ENCODE measurements around the gene GRXCR1.
A peak's percentile ranks its signal among the peaks of the same experiment; 100 is the strongest.

The GRXCR1 gene

GRCh38 chr4:42892413-42892812 lies at the start of gene GRXCR1:
TSS of gene GRXCR1 (plus strand) at chr4:42892713. CDS start at chr4:42893267, 554 bp downstream.
- no peak for DNase-seq

DNA sequence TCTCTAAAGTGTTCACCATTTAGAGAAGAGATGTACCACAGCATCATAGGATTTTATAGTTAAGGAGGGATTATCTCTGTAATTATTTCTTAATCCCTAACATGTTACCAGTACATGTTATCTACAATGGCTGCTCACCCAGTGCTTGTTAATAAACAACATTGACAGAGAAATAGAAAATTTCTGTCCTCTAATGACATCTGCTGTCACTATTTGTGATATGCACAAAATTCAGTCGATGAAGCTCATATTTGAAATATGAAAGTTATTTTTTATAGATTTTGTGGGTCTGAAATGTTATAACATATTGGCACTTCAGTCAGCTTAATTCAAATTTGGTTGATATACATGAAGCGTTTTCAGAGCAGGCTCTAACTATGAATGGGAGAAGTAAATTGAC lies 48.8 kb upstream of the GRXCR1 start:
- no peak for DNase-seq

DNA sequence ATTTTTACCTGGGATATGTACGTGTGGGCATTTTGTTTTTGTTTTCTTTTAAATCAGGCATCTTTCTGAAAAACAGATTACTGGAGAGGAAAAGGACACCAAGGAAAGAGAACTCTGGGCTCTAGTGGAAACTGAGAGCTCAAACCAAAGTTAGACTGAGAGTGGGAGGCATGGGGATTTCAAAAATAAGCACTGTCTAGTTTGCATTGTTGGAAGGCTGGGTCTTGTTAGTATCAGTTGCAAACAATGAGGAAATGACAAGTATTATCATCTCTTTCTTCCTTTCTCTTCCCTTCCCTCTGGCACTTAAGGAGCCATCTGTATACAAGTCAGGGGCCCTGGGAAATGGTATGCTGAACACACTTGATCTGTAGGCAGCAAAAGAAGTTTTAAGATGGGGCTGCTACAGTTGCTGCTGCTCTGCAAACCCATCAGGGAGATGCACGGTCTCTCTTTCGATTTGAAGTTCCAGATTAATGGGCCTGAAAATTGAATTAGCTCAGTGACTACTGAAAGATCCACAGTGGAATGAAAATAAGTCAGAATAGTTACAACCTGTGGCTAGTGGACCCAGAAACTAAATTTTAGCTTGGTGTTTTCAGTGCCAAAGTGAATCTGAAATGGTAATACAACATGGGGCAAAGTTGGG lies 48.0 kb upstream of the GRXCR1 start:
- no peak for DNase-seq

DNA sequence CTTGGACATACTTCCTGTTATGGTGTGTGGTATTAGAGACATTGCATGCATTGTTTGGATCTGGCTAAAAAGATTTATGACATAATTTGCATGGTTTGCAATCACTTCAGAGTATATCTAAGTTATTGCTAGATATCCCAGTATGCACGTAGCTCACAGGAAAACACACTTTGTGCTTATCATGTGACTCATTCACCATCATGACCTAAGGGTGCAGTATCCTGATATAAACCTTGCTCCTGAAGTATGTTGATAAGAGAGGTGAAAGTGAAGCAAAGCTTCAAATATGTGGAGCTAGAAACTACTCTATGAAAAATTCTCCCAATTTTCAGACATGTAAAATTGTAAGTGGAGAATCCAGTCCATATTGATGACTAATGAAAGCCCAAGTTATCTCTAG lies 46.9 kb upstream of the GRXCR1 start:
- no peak for DNase-seq

DNA sequence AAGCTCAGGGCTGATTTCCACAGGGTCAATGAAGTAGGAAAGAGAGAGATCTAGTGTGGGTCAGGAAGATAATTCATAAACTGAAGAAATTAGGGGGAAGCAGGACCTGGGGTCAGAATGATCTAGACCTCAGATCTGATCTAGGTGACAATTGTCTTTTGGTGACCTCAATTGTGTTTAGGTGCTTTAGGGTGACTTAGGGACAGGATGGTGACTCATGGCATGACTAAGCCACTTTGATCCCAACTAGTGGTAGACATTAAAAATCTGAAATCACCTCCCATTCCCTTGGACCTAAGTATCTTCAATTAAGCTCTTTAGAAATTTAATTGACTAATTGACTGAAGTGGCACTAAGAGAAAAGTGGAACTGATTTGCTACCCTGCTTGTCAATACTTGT lies 36.7 kb upstream of the GRXCR1 start:
- no peak for DNase-seq

- peak; percentile 70 for DNase-seq
Measured at GRCh38 chr4:42865572-42866189, 26.8 kb upstream of the GRXCR1 start.

GRCh38 chr4:42871261-42871660 lies 21.3 kb upstream of the GRXCR1 start:
- no peak for DNase-seq

DNA sequence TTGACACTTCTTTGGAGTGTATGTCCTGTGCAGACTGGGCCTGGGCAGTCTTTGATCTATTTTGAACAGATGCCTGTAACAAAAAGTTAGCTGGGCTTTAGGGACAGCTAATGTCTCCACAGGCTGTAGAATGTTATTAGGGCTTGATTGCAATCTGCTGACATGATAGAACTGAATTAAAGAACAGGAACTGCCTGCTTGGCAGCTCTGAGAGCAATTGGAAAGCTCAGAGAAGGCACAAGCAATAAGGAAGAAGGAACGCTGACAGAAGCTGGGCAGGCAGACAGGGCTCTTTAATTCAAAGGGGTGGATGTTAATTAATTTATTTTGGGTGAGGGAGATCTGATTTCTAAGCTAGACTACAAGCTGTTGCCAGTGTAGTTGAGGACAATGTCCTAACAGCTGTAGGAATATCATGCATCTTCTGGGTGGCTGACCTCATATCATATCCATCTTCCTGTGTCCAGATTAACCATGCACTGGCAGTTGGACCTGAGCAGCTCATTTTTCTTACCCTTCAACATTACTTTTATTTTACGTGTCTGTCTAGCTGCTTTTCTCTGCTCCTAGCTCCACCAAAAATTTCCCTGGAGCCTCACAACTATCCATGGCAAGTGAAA lies 20.7 kb upstream of the GRXCR1 start:
- no peak for DNase-seq

- no peak for DNase-seq
Measured at GRCh38 chr4:42878863-42879262, 13.7 kb upstream of the GRXCR1 start.

DNA sequence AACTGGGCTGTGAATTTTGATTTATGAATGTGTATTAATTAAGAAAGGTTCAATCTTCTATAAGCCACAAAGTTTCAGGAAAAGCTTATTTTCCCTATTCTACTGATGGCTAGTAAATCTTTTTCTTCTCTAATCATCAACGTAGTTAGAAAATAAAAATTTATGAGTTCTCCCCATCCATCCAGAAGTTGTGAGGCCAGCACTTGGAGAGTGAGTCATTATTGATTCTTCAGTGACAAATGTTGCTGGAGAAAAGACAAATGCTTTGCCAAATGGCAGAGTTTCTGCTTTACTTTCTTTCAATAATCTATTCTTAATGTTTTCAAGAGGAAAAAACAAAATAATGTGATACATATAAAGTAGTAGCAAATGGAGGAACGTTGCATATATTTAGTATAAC lies 11.3 kb upstream of the GRXCR1 start:
- no peak for DNase-seq

DNA sequence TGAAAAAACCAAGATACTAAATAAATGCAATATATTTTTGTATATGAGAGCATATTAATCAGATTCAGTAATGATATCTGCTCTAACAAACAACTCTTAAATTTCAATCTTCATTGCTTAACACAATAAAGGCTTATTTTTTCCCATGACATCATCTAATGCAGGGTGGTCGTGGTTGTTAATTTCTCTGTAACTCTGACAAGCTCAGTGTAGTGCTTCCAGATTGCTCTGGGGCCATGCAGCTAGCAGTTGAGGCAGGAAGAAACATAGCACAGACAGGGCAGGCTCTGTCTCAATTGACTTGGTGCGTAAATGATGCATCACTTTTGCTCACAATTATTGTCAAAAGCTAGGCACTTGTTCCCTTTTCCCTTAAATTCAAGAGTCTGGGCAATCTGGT lies 869 bp upstream of the GRXCR1 start:
- DNase-seq = no peak

- DNase-seq = no peak
Measured at GRCh38 chr4:42895452-42895851, 2.9 kb downstream of the GRXCR1 start.

DNA sequence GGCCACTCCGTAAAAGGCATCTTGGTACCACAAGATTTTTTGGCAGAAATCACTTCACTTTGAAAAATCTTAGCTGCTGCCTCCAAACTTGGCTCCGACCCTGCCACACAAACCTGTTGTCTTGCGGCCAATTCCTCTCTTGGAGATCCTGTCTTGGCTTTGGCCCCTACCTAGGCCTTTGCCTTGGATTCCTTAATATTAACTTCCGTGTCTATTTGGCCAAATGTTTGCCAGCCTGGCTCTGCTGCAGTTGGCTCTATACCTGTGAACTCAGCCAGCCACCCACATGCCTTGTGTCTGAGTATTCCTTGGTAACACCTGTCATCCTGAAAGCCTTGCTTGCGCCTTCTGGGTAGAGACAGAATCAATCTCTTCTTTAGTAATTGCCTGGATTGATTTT lies 12.5 kb downstream of the GRXCR1 start:
- DNase-seq = no peak

DNA sequence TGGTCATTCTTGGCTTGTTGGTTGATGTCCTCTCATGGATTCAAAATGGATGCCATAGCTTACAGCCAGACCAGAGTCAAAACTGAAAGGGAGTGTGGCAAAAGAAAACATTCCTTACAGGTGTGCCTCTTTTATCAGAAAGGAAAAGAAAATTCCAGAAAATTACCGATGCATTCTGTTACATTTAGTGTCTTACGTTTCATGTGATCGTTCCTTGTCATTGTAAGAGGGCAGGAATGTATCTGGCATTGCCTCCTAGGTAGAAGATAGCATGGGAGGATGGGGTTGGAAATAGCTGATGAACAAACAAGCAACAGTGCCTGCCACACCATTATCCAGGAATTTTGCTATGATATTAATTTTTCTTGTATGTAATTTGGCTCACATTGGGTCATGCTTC lies 13.1 kb downstream of the GRXCR1 start:
- DNase-seq = no peak

GRCh38 chr4:42906341-42906740 lies 13.8 kb downstream of the GRXCR1 start:
- no peak for DNase-seq

- DNase-seq = peak; percentile 1
Measured at GRCh38 chr4:42906891-42907759, 14.6 kb downstream of the GRXCR1 start.

GRCh38 chr4:42910459-42910858 lies 17.9 kb downstream of the GRXCR1 start:
- DNase-seq = no peak

DNA sequence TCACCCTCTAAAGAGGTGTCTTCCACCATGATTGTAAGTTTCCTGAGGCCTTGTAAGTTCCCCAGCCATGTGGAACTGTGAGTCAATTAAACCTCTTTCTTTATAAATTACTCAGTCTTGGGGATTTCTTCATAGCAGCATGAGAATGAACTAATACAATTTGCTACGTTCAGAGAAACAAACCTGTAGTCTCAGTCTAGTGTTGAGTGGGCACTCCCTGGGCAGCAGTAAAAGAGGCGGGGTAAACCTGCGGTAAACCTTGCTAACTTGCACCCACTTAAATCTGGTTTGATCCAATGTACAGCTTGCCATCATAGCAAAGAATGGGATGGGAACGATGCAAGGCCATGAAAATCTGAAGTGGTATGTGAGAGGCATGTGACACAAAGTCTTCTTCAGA lies 22.4 kb downstream of the GRXCR1 start:
- DNase-seq = no peak

DNA sequence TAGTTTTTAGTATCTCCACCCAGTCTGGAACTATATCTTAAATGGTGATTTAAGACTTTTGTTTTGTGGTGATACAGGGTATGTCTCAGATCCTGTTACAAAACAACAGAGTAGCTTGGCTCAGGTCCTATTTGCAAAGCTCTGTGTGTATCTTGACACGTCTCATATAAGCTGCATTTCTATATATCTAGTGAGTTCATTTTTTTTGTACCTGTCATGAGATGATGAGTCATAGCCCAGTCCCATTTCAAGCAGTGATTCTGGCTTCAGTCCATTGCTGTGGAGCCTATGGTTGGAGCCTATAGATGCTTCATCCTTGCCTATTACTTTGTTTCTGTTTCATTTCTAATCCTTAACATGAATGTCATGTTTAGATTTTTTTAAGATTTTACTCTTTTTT lies 23.0 kb downstream of the GRXCR1 start:
- DNase-seq = no peak

GRCh38 chr4:42917296-42917695 lies 24.8 kb downstream of the GRXCR1 start:
- DNase-seq = no peak

GRCh38 chr4:42923431-42923830 lies 30.9 kb downstream of the GRXCR1 start:
- no peak for DNase-seq

GRCh38 chr4:42925921-42926320 lies 33.4 kb downstream of the GRXCR1 start:
- DNase-seq = no peak

DNA sequence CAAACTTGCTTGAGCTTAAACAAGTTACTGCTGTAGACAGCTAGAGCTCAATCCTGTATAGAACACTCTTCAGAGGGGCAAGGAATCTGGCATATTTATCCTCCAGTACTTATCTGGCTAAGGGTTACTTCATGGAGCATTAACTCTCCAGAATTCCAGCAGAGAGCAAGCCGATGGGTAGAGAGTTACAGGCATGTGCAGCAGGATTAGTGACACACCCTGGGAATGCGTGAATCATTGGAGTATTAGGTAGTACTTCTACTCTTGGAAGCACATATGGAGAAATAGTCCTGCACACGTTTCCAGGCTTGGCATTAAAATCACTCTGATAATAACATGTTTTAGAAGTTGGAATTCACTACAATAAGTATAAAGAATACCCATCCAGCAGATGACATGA lies 35.4 kb downstream of the GRXCR1 start:
- no peak for DNase-seq

- no peak for DNase-seq
Measured at GRCh38 chr4:42928582-42928981, 36.1 kb downstream of the GRXCR1 start.

Data from NCI-H1092 treated with DMSO at 0.1 percent for 48 hours (cell line).